ENCODE data around the gene CYP26C1. TPM values are rescaled to one million over a fixed set of nuclear protein-coding genes. Genes with fewer than 3 reads are reported as not detected.
A peak's percentile ranks its signal among the peaks of the same experiment; 100 is the strongest.

CYP26C1 gene
- total and polyA plus RNA-seq, 9 of the 15 experiments (the other 6 are each of a cell fraction or from before 2014, with no cell fraction given): 0.07 to 0.09 (median 0.07) TPM; not detected in 6

DNA sequence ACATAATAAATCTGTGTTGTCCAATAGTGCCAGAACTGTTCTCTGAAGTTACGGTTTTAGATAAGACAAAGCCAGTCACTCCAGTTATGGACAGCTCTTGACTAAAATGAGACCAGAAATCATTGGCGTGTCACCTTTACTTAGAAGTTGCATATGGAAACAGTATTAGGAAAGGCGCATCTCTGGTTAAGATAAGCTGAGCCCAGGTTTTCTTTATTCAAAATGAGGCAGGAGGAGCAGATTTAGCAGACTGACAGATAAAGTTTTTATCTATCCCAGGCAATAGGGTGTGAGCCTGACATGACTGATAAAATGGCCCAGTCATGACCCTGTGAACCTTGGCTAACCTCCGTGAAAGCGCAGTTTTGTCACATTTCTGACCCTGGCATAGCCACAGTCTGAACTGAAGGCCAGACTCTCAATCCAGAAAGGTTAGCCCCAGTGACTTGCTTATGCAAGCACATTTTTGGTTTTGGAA is 17.3 kb downstream of the CYP26C1 start (continued):
- TF ChIP-seq NR2C2 (CRISPR knock-in tag; IDR thresholded peaks at IDR 0.05) (no peak), NR2C2 (tag; IDR thresholded peaks at IDR 0.05) (peak; percentile 88), MEIS2 (IDR thresholded peaks at IDR 0.05; ENCODE audit: partially characterized antibody) (peak; percentile 93), MTA1 (IDR thresholded peaks at IDR 0.05; ENCODE audit: borderline replicate concordance) (peak; percentile 69; the same call in 1 of the 2 replicates), SOX6 (IDR thresholded peaks at IDR 0.05) (peak; percentile 93), ZNF589 (CRISPR knock-in tag; IDR thresholded peaks at IDR 0.05; ENCODE audit: low read depth) (0 out of 2 replicates have a peak, but pooled peaks have one; percentile 52), JUN (IDR thresholded peaks at IDR 0.05; ENCODE audit: borderline replicate concordance, low read depth, low read length) (0 out of 2 replicates have a peak, but pooled peaks have one; percentile 19), JUN (CRISPR knock-in tag; IDR thresholded peaks at IDR 0.05; ENCODE audit: borderline replicate concordance) (no peak), ETV1 (tag; conservative IDR thresholded peaks at IDR 0.05; ENCODE audit: low read depth) (0 out of 2 replicates have a peak, but pooled peaks have one; percentile 19), MYNN (IDR thresholded peaks at IDR 0.05) (0 out of 2 replicates have a peak, but pooled peaks have one; percentile 32), MYNN (CRISPR knock-in tag; IDR thresholded peaks at IDR 0.05) (no peak), KLF10 (CRISPR knock-in tag; IDR thresholded peaks at IDR 0.05) (no peak), MAFK (IDR thresholded peaks at IDR 0.05; ENCODE audit: low read length) (peak; percentile 14; the same call in 1 of the 2 replicates), BHLHE40 (IDR thresholded peaks at IDR 0.05; ENCODE audit: low read length) (0 out of 2 replicates have a peak, but pooled peaks have one; percentile 45)
- TF ChIP-seq, protein P1, sequence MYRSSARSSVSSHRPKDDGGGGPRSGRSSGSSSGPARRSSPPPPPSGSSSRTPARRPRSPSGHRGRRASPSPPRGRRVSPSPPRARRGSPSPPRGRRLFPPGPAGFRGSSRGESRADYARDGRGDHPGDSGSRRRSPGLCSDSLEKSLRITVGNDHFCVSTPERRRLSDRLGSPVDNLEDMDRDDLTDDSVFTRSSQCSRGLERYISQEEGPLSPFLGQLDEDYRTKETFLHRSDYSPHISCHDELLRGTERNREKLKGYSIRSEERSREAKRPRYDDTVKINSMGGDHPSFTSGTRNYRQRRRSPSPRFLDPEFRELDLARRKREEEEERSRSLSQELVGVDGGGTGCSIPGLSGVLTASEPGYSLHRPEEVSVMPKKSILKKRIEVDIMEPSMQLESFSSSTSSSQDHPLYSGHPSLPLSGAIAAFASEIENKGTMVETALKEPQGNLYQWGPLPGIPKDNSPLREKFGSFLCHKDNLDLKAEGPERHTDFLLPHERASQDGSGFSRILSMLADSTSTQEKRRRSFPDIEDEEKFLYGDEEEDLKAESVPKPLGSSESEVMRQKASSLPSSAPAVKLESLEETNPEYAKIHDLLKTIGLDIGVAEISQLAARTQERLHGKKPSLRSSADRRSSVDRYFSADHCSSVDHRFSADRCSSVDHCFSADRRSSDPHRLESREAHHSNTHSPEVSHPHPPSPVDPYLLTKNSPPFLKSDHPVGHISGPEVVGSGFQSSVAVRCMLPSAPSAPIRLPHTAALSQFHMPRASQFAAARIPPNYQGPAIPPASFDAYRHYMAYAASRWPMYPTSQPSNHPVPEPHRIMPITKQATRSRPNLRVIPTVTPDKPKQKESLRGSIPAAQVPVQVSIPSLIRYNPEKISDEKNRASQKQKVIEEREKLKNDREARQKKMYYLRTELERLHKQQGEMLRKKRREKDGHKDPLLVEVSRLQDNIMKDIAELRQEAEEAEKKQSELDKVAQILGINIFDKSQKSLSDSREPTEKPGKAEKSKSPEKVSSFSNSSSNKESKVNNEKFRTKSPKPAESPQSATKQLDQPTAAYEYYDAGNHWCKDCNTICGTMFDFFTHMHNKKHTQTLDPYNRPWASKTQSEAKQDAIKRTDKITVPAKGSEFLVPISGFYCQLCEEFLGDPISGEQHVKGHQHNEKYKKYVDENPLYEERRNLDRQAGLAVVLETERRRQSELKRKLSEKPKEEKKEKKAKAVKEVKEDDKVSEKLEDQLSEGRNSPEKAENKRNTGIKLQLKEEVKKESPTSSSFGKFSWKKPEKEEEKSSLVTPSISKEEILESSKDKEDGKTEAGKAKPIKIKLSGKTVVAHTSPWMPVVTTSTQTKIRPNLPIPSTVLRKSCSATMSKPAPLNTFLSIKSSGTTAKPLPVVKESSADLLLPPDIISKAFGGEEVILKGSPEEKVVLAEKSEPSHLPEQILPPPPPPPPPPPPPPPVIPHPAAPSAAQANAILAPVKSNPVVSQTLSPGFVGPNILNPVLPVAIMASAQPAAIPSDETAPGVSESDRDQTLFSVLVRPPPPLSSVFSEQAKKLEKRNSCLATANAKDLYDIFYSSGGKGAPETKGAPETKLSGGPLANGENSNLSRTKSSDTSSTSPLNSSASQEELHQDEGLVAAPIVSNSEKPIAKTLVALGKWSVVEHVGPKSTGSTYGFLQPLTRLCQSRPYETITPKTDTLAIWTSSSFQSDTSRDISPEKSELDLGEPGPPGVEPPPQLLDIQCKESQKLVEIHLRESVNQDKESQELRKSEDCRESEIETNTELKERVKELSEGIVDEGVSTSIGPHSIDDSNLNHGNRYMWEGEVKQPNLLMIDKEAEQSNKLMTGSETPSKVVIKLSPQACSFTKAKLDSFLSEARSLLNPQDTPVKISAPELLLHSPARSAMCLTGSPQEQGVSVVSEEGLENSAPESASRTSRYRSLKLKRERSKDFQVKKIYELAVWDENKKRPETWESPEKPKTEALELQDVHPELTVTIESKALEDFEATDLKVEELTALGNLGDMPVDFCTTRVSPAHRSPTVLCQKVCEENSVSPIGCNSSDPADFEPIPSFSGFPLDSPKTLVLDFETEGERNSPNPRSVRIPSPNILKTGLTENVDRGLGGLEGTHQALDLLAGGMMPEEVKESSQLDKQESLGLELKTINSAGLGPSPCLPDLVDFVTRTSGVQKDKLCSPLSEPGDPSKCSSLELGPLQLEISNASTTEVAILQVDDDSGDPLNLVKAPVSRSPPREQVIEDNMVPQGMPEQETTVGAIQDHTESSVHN (IDR thresholded peaks at IDR 0.05; ENCODE audit: borderline replicate concordance in 1 of 2, low read depth in 1 of 2): no peak
- TF ChIP-seq, protein P2, sequence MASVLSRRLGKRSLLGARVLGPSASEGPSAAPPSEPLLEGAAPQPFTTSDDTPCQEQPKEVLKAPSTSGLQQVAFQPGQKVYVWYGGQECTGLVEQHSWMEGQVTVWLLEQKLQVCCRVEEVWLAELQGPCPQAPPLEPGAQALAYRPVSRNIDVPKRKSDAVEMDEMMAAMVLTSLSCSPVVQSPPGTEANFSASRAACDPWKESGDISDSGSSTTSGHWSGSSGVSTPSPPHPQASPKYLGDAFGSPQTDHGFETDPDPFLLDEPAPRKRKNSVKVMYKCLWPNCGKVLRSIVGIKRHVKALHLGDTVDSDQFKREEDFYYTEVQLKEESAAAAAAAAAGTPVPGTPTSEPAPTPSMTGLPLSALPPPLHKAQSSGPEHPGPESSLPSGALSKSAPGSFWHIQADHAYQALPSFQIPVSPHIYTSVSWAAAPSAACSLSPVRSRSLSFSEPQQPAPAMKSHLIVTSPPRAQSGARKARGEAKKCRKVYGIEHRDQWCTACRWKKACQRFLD (CRISPR knock-in tag; IDR thresholded peaks at IDR 0.05): peak; percentile 47; the same call in 1 of the 2 replicates
- TF ChIP-seq, protein P3, sequence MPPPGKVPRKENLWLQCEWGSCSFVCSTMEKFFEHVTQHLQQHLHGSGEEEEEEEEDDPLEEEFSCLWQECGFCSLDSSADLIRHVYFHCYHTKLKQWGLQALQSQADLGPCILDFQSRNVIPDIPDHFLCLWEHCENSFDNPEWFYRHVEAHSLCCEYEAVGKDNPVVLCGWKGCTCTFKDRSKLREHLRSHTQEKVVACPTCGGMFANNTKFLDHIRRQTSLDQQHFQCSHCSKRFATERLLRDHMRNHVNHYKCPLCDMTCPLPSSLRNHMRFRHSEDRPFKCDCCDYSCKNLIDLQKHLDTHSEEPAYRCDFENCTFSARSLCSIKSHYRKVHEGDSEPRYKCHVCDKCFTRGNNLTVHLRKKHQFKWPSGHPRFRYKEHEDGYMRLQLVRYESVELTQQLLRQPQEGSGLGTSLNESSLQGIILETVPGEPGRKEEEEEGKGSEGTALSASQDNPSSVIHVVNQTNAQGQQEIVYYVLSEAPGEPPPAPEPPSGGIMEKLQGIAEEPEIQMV (tag; conservative IDR thresholded peaks at IDR 0.05; ENCODE audit: low read depth): no peak

Data from K562 (cell line).